Fibroblast of the aortic adventitia (primary cell): ENCODE data around the gene TXNL1. TPM values are rescaled to one million over a fixed set of nuclear protein-coding genes. Genes with fewer than 3 reads are reported as not detected.

Experiments used
- DNase-seq: peaks from one replicate; pipeline ENCODE4 v3.0.0-alpha.2; 2010; ENCODE audit warnings: low read depth
- H3K4me3 ChIP-seq: 2 replicates; pipeline ENCODE4 v1.5.1; 2011; ENCODE audit warnings: low read depth, mild to moderate bottlenecking, control low read depth, low read length, moderate library complexity
- total RNA-seq: library from RNA; depleted of rRNA; stranded (reverse); fragments of >200 nt; gene quantifications from 2 replicates; pipeline ENCODE4 v1.2.3, GENCODE V29; 2012; ENCODE audit warnings: low replicate concordance
- TF ChIP-seq, protein P1 (sequence below): IDR thresholded peaks from 2 replicates; pipeline ENCODE4 v1.5.1; 2011; ENCODE audit warnings: mild to moderate bottlenecking, low read length, control low read depth, inconsistent platforms; ENCODE audit not compliant: insufficient read depth

TXNL1 gene
- total RNA-seq, 1 donor = 68.3 TPM

DNA sequence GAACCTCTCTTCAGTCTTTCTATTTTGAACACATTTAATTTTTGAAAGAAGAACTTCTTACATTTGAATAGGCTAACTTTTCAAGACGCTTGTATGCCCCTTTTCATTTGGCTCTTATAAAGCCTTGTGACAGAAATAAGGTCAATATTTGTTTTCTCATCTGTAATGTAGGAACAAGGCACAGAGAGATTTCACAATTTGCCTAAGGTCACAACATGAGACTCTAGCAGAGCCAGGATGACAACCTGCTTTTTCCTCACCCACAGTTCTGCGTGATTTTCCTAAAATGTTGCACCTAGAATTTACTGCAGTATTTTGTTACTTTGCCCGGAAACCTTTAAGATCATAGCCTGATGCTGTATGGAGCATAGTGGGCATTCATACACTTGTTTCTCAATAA lies 67.4 kb downstream of the TXNL1 start:
- TF ChIP-seq, protein P1, sequence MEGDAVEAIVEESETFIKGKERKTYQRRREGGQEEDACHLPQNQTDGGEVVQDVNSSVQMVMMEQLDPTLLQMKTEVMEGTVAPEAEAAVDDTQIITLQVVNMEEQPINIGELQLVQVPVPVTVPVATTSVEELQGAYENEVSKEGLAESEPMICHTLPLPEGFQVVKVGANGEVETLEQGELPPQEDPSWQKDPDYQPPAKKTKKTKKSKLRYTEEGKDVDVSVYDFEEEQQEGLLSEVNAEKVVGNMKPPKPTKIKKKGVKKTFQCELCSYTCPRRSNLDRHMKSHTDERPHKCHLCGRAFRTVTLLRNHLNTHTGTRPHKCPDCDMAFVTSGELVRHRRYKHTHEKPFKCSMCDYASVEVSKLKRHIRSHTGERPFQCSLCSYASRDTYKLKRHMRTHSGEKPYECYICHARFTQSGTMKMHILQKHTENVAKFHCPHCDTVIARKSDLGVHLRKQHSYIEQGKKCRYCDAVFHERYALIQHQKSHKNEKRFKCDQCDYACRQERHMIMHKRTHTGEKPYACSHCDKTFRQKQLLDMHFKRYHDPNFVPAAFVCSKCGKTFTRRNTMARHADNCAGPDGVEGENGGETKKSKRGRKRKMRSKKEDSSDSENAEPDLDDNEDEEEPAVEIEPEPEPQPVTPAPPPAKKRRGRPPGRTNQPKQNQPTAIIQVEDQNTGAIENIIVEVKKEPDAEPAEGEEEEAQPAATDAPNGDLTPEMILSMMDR = no peak

DNA sequence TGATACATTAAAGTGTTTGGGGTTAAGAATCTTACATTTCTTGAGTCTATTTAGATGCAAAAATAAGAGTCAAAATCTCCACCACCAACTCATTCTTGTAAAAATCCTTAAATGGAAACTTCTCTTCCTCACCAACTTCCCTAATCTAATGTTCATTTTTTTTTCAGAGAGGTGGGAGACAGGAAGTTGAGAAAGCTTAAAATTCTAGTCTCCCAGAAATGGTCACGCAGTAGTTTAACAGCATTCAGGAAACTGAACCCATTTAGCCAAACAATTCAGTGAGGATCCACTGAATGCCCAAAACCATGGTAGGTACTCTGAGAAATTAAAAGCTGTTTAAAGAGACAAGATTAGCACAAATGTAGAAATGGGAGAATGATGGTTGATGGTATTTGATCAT lies 69.0 kb downstream of the TXNL1 start:
- TF ChIP-seq, protein P1 = no peak
- no peak for DNase-seq
- H3K4me3 ChIP-seq = no peak overlapping the region

More for the DNA sequence above, 67.4 kb downstream of the TXNL1 start:
- H3K4me3 ChIP-seq = no peak overlapping the region
- no peak for DNase-seq

DNA sequence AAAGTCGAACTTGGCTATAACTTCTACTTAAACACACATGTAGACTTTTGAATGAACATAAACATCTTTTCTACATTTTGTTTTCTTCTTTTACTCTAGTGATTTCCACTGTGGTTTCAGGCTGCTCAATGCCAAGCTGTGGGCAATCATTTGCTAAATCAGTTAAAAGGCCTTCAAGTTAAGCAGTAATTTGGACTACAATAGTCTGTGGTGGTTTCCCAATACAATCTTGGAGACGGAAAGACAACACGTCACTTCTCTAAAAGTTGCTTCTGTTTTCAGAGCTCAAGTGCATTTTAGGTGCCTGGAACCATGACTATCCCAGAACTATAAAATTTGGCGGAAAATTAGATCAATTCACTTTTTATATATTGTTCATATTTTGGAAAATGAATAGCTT lies 69.4 kb downstream of the TXNL1 start:
- TF ChIP-seq, protein P1 = no peak
- DNase-seq = no peak
- no peak overlapping the region for H3K4me3 ChIP-seq

DNA sequence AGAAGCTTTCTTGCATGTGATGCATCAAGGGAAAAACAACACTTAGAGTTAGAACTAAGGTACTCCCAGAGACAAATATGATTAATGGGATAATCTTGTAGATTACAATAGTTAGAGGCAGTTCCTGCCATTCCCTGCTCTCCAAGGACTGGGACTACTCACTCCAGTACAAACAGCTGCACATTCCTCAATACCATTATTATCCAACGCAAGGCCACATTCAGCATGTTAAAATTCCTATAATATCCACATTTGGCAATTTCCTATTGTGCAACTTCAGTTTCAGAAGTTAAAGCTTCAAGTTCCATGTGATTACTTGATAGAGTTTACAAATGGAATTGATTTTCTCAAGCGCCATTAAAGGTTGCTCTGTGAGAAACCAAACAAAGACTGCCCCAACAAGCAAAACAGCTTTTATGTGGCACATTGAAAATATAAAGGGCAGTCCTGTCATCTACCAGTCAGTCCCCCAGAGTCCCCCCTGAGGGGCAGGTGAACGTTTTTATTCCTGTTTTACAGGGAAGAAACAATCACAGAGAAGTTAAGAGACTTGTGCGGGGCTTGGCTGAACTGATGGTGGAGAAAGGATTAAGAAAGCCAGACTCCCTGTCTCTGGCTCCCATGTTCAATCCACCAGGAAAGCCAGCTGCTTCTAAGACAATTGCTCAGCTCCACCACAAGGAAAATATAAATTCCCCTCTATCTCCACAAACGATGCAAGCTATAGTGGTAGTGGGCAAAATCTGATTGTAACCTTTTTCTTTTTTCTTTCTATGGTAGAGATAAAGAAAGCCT lies 72.6 kb downstream of the TXNL1 start:
- TF ChIP-seq, protein P1 = no peak
- no peak overlapping the region for H3K4me3 ChIP-seq

DNA sequence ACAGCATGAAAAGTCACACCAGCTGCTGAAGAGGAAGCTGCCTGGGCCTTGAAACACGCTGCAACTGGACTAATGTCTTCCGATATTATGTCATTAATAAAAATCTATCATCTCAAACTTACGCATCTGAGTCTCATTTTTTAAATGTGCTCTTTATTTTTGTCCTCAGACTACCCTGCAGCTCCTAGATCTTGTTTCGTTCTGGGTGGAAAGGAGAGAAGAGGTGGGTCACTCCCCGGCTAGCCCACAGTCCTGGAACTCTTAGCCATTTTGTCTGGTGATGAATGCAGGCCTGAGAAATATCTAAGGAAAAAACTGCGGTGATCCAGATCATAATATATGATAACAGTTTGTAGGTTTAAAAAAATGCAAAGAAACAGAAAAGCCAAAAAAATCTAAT lies 73.3 kb downstream of the TXNL1 start:
- no peak overlapping the region for H3K4me3 ChIP-seq
- TF ChIP-seq, protein P1 = no peak
- no peak for DNase-seq

More for the DNA sequence above, 72.6 kb downstream of the TXNL1 start:
- DNase-seq = peak; percentile 98

DNA sequence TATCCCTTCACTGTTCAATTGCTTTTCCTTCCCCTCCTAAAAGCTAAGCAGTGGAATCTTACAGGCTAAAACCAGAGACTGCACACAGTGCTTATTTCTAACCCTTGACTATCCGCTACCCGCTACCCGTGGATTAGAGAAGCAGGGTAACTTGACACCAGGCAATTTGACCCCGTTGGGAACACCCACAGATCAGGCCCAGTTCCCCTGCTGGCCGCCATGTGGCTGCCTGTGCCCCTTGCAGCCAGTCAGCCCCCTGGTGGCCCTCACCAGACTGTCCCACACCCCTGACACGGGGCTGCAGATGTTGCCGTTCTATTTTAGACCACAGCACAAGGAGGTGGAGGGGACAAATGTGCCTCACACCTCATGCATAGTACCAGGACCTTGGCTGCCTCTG lies 74.8 kb downstream of the TXNL1 start:
- no peak for DNase-seq
- no peak overlapping the region for H3K4me3 ChIP-seq
- TF ChIP-seq, protein P1 = no peak
